PC-9 (cell line): ENCODE results near the gene INSYN2B. TPM values are rescaled to one million over a fixed set of nuclear protein-coding genes. Genes with fewer than 3 reads are reported as not detected.

ENCODE experiments used
- BruUV-seq: library from RNA; stranded (reverse); fragments of 400-500 nt; replicated peaks from 2 replicates; lab custom pipeline; 2021; lab: Mats Ljungman, UMichigan
- CTCF ChIA-PET: fragments of 300-600 bp; sonication (Branson Sonifier 250); formaldehyde crosslinking; loops from one replicate; lab custom pipeline; 2022; ENCODE audit warnings: antibody characterized with exemption; lab: Charles Lee
- POLR2A ChIA-PET: fragments of 300-600 bp; sonication (Branson Sonifier 250); formaldehyde crosslinking; loops from one replicate; lab custom pipeline; 2022; ENCODE audit warnings: antibody characterized with exemption; ENCODE audit not compliant: unreplicated experiment; lab: Charles Lee
- DNase-seq, 2 experiments: peaks; one replicate each; pipeline versions ENCODE4 v3.0.0 to v3.0.0-alpha.2; 2015 to 2022; ENCODE audit warnings: mixed read lengths in 1 of 2
- H2AFZ ChIP-seq: fragments of 200-600 bp; sonication (generic); 2 replicates; pipeline ENCODE4 v1.8.1; 2017; ENCODE audit warnings: antibody characterized with exemption
- H3F3A ChIP-seq: fragments of 200-600 bp; sonication (generic); 2 replicates; pipeline ENCODE4 v1.8.1; 2017; ENCODE audit warnings: antibody characterized with exemption, mild to moderate bottlenecking, low read depth; ENCODE audit not compliant: insufficient read depth
- H3K27ac ChIP-seq: fragments of 200-600 bp; sonication (generic); 2 replicates; pipeline ENCODE4 v1.6.1; 2016; ENCODE audit warnings: mixed run types
- H3K27me3 ChIP-seq: fragments of 200-600 bp; sonication (generic); 2 replicates; pipeline ENCODE4 v1.6.1; 2016; ENCODE audit warnings: low read depth, mixed run types; ENCODE audit not compliant: insufficient read depth
- H3K36me3 ChIP-seq: fragments of 200-600 bp; sonication (generic); 2 replicates; pipeline ENCODE4 v1.6.1; 2016; ENCODE audit warnings: low read depth, mixed run types
- H3K4me1 ChIP-seq: fragments of 200-600 bp; sonication (generic); replicated peaks from 2 replicates; pipeline ENCODE4 v1.6.1; 2016; ENCODE audit warnings: mixed run types; ENCODE audit not compliant: insufficient read depth
- H3K4me2 ChIP-seq: fragments of 200-600 bp; sonication (generic); 2 replicates; pipeline ENCODE4 v1.6.1; 2017; ENCODE audit warnings: mixed run types
- H3K4me3 ChIP-seq: fragments of 200-600 bp; sonication (generic); 2 replicates; pipeline ENCODE4 v1.6.1; 2016; ENCODE audit warnings: mixed run types
- H3K79me2 ChIP-seq: fragments of 200-600 bp; sonication (generic); 2 replicates; pipeline ENCODE4 v1.6.1; 2017; ENCODE audit warnings: low read depth, mixed run types
- H3K9me2 ChIP-seq: fragments of 200-600 bp; sonication (generic); 2 replicates; pipeline ENCODE4 v1.8.1; 2017; ENCODE audit warnings: mild to moderate bottlenecking; ENCODE audit not compliant: insufficient read depth
- H3K9me3 ChIP-seq: fragments of 200-600 bp; sonication (generic); 2 replicates; pipeline ENCODE4 v1.8.1; 2016; ENCODE audit warnings: low read depth; ENCODE audit not compliant: insufficient read depth
- H4K20me1 ChIP-seq: fragments of 200-600 bp; sonication (generic); 2 replicates; pipeline ENCODE4 v1.8.1; 2017; ENCODE audit not compliant: insufficient read depth
- CTCF ChIP-seq: fragments of 200-600 bp; sonication (generic); conservative IDR thresholded peaks from 2 replicates; pipeline ENCODE4 v1.6.1; 2017; ENCODE audit warnings: mixed run types, antibody characterized with exemption, mild to moderate bottlenecking, moderate library complexity
- EZH2 ChIP-seq: fragments of 200-600 bp; sonication (generic); IDR thresholded peaks from 2 replicates; pipeline ENCODE4 v1.8.0; 2017; ENCODE audit warnings: antibody characterized with exemption, low read depth
- intact Hi-C: fragments of 100-400 bp; cut with micrococcal nuclease; formaldehyde crosslinking; loops from one replicate; pipeline ENCODE4 v1.10.0; 2022; ENCODE audit not compliant: unreplicated experiment
- total RNA-seq: library from RNA; stranded (reverse); gene quantifications from 2 replicates; pipeline ENCODE4 v1.2.3, GENCODE V29; 2021

The INSYN2B gene
- total RNA-seq, 1 experiment from 2014 or later: not detected

GRCh38 chr5:169960659-169961058, 19.6 kb downstream of the INSYN2B start:
- Histone ChIP-seq H3K9me3 (no peaks in the 10 kb centered on the region), H3K27ac (no peak overlapping the region), H3K4me1 (peaks cover 10% of the 10 kb centered on the region), H3F3A (no peaks in the 10 kb centered on the region), H4K20me1 (no peaks in the 10 kb centered on the region), H3K4me3 (no peak overlapping the region), H3K27me3 (no peaks in the 10 kb centered on the region), H3K79me2 (no peaks in the 10 kb centered on the region), H3K36me3 (no peaks in the 10 kb centered on the region), H3K9me2 (no peaks in the 10 kb centered on the region), H3K4me2 (no peak overlapping the region), H2AFZ (no peak overlapping the region)
- POLR2A ChIA-PET: no interaction called here
- no peak for DNase-seq
- BruUV-seq: no TSS peak
- TF ChIP-seq EZH2 (no peak), CTCF (no peak)
- intact Hi-C loops: no loop called here
- CTCF ChIA-PET: no interaction called here

GRCh38 chr5:169958278-169958677, 22.0 kb downstream of the INSYN2B start:
- DNase-seq: no peak

GRCh38 chr5:169956756-169957155, 23.5 kb downstream of the INSYN2B start:
- intact Hi-C loops: no loop called here

More at GRCh38 chr5:169958278-169958677, 22.0 kb downstream of the INSYN2B start:
- ChIA-PET CTCF (no interaction called here), POLR2A (no interaction called here)
- no peaks in the 10 kb centered on the region for H3K79me2 ChIP-seq
- intact Hi-C loops: no loop called here
- no peak overlapping the region for H3K4me2 ChIP-seq
- H3K27ac ChIP-seq: no peak overlapping the region
- H3K4me1 ChIP-seq: peaks cover 10% of the 10 kb centered on the region
- H2AFZ ChIP-seq: no peak overlapping the region
- H3K36me3 ChIP-seq: no peaks in the 10 kb centered on the region
- no peaks in the 10 kb centered on the region for H3K27me3 ChIP-seq
- TF ChIP-seq CTCF: no peak
- BruUV-seq: no TSS peak
- H4K20me1 ChIP-seq: no peaks in the 10 kb centered on the region
- H3K4me3 ChIP-seq: no peak overlapping the region
- no peaks in the 10 kb centered on the region for H3K9me3 ChIP-seq
- H3K9me2 ChIP-seq: no peaks in the 10 kb centered on the region
- H3F3A ChIP-seq: no peaks in the 10 kb centered on the region

More at GRCh38 chr5:169956756-169957155, 23.5 kb downstream of the INSYN2B start:
- Histone ChIP-seq H3K27me3 (no peaks in the 10 kb centered on the region), H3K4me2 (no peak overlapping the region), H3K9me3 (no peaks in the 10 kb centered on the region), H3K4me3 (no peak overlapping the region), H2AFZ (no peak overlapping the region), H3K79me2 (no peaks in the 10 kb centered on the region), H3K36me3 (no peaks in the 10 kb centered on the region), H3F3A (no peaks in the 10 kb centered on the region), H4K20me1 (no peaks in the 10 kb centered on the region), H3K4me1 (peaks cover 10% of the 10 kb centered on the region), H3K27ac (no peak overlapping the region), H3K9me2 (no peaks in the 10 kb centered on the region)
- TF ChIP-seq EZH2 (no peak), CTCF (no peak)
- POLR2A ChIA-PET: no interaction called here
- CTCF ChIA-PET: no interaction called here
- no peak for DNase-seq
- no TSS peak for BruUV-seq
